Natural killer cell (primary cell): ENCODE data around the gene FREM3. TPM values are rescaled to one million over a fixed set of nuclear protein-coding genes. Genes with fewer than 3 reads are reported as not detected.
"Not testable (repeated sequence)": the region's sequence is repeated elsewhere in the genome, so short reads cannot be mapped to it uniquely, and the experiment has no call there.

ENCODE experiments used
- ATAC-seq, 3 donors: fragments of 150-1000 bp in 2 of 3; fragments of 200-7000 bp in 1 of 3; cut with Tn5 transposase; 1 replicate in 1 of 3; 2 replicates in 2 of 3; pipeline ENCODE4 v1.10.0; 2021; ENCODE audit warnings: mild to moderate bottlenecking in 2 of 3, moderate library complexity in 2 of 3
- DNase-seq, 2 donors: peaks; one replicate each; pipeline versions ENCODE4 v3.0.0 to v3.0.0-alpha.2; 2013 to 2021; ENCODE audit warnings: mixed read lengths in 1 of 2
- H3K27ac ChIP-seq: one replicate; pipeline ENCODE4 v1.5.1; 2013; ENCODE audit warnings: mild to moderate bottlenecking, low read length
- H3K27me3 ChIP-seq: one replicate; pipeline ENCODE4 v1.6.1; 2013; ENCODE audit warnings: low read length; ENCODE audit not compliant: control insufficient read depth, insufficient read depth
- H3K36me3 ChIP-seq: one replicate; pipeline ENCODE4 v1.6.1; 2013; ENCODE audit warnings: low read length; ENCODE audit not compliant: control insufficient read depth, insufficient read depth
- H3K4me1 ChIP-seq: one replicate; pipeline ENCODE4 v1.6.1; 2013; ENCODE audit warnings: low read length; ENCODE audit not compliant: control insufficient read depth, insufficient read depth
- H3K4me3 ChIP-seq: one replicate; pipeline ENCODE4 v1.5.1; 2013; ENCODE audit warnings: low read length
- H3K9me3 ChIP-seq: one replicate; pipeline ENCODE4 v1.6.1; 2013; ENCODE audit warnings: low read length; ENCODE audit not compliant: control insufficient read depth, insufficient read depth
- H3K27ac Mint-ChIP-seq, 2 donors: one replicate each; pipeline ENCODE4 v1.8.0; 2022; ENCODE audit warnings: mild to moderate bottlenecking in 2 of 2, mixed read lengths in 2 of 2, moderate library complexity in 1 of 2
- H3K27me3 Mint-ChIP-seq, 2 donors: one replicate each; pipeline ENCODE4 v1.8.0; 2022; ENCODE audit warnings: low read depth in 2 of 2, mixed read lengths in 2 of 2
- H3K36me3 Mint-ChIP-seq: one replicate; pipeline ENCODE4 v1.8.0; 2022; ENCODE audit warnings: mixed read lengths
- H3K4me1 Mint-ChIP-seq, 2 donors: one replicate each; pipeline ENCODE4 v1.8.0; 2022; ENCODE audit warnings: mixed read lengths in 2 of 2
- H3K4me3 Mint-ChIP-seq: one replicate; pipeline ENCODE4 v1.8.0; 2022; ENCODE audit warnings: mild to moderate bottlenecking, moderate library complexity, mixed read lengths
- H3K9me3 Mint-ChIP-seq, 2 donors: one replicate each; pipeline ENCODE4 v1.8.0; 2022; ENCODE audit warnings: mixed read lengths in 2 of 2
- WGBS: methylation state at CpG from one replicate; pipeline ENCODE4 v1.1.7; 2013; ENCODE audit warnings: missing lambda C conversion rate; ENCODE audit not compliant: insufficient coverage; 5-methylcytosine and 5-hydroxymethylcytosine counted together
- intact Hi-C: fragments of 100-400 bp; cut with micrococcal nuclease; formaldehyde crosslinking; loops from one replicate; pipeline ENCODE4 v1.14.2; 2022
- total RNA-seq, 4 donors: library from RNA; stranded (reverse); fragments of 120-200 nt in 1 of 4; gene quantifications; one replicate each; pipeline versions ENCODE4 v1.2.3 to v1.2.4, GENCODE V29; 2013 to 2022
- TF ChIP-seq, protein P1 (sequence below): fragments of 200-600 bp; IDR thresholded peaks from one replicate; pipeline ENCODE4 v1.8.0; 2022; ENCODE audit warnings: antibody characterized with exemption

Gene FREM3
- total RNA-seq, 3 donors from 2014 or later (not counting 1 experiment from before 2014, with no cell fraction given) = 0.07 TPM; not detected in 2

DNA sequence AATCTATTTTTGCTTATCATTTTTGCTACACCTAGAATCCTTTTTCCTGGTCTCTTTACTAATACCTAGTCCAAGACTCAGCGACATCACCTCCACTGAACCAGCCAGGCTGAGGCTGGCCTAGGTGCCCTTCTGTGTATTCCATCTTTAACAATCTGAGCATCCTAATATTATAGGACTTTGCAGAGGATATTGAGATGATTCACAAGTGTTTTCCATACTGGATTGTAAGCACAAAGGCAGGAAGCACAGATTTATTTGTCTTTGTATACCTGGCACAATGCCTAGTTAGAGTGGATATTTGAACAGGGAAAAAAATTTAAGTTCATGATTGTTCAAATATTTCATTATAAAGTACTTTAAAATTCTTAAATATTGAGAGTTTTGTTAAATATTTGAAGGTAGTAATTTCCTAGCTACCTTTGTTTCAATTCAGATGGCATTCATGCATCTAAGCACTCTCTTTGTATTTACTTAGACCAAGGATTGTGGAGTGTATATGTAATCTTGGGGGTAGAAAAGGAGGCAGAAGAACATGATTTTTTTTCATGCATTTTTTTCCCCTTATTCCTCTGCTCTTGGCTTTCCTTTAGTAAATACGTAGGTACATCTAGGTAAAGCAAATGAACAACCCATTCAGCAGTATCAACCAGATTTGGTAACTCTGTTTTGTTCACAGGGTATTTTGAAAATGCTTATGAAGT is 168.5 kb downstream of the FREM3 start:
- Mint-ChIP-seq H3K9me3 (no peaks in the 10 kb centered on the region), H3K27me3 (no peaks in the 10 kb centered on the region), H3K36me3 (peaks cover 29% of the 10 kb centered on the region), H3K4me1 (peaks cover 5 to 10% of the 10 kb centered on the region in 2 donors), H3K27ac (no peak overlapping the region), H3K4me3 (no peak overlapping the region)
- peaks cover 94% of the 10 kb centered on the region for H3K36me3 ChIP-seq
- ATAC-seq = no peak
- TF ChIP-seq, protein P1, sequence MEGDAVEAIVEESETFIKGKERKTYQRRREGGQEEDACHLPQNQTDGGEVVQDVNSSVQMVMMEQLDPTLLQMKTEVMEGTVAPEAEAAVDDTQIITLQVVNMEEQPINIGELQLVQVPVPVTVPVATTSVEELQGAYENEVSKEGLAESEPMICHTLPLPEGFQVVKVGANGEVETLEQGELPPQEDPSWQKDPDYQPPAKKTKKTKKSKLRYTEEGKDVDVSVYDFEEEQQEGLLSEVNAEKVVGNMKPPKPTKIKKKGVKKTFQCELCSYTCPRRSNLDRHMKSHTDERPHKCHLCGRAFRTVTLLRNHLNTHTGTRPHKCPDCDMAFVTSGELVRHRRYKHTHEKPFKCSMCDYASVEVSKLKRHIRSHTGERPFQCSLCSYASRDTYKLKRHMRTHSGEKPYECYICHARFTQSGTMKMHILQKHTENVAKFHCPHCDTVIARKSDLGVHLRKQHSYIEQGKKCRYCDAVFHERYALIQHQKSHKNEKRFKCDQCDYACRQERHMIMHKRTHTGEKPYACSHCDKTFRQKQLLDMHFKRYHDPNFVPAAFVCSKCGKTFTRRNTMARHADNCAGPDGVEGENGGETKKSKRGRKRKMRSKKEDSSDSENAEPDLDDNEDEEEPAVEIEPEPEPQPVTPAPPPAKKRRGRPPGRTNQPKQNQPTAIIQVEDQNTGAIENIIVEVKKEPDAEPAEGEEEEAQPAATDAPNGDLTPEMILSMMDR = no peak
- no peaks in the 10 kb centered on the region for H3K9me3 ChIP-seq
- no peak for DNase-seq
- H3K27ac ChIP-seq = no peak overlapping the region
- intact Hi-C loops = no loop called here
- 100% methylated on average over 1 of the region's 2 CpGs for WGBS
- H3K4me3 ChIP-seq = no peak overlapping the region
- H3K4me1 ChIP-seq = no peaks in the 10 kb centered on the region
- no peaks in the 10 kb centered on the region for H3K27me3 ChIP-seq

DNA sequence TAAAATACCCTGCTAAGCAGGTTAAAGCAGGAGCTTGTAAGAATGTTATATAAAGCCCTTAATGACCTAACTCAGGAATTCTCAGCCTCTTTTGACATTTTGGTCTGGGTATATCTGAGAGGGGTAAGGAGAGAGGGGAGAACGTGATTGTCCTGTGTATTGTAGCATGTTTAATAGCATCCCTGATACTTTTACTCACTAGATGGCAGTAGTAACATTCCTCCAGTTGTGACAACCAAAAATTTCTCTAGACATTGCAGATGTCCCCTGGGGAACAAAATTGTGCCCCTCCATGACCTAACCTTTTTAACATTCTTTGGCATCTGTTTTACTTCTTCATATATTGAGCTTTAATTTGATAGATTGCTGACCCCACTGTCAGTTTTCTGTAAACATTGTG is 169.1 kb downstream of the FREM3 start:
- no peak overlapping the region for H3K4me3 ChIP-seq
- peak in 1 of 3 donors; percentile 21 for ATAC-seq
- H3K27me3 ChIP-seq = no peaks in the 10 kb centered on the region
- peaks cover 5 to 10% of the 10 kb centered on the region in 2 donors for H3K4me1 Mint-ChIP-seq
- peak in 1 of 2 donors; percentile 11 for DNase-seq
- peaks cover 94% of the 10 kb centered on the region for H3K36me3 ChIP-seq
- no peak overlapping the region for H3K27ac ChIP-seq
- H3K4me1 ChIP-seq = no peaks in the 10 kb centered on the region
- no peak overlapping the region for H3K4me3 Mint-ChIP-seq
- H3K9me3 ChIP-seq = no peaks in the 10 kb centered on the region
- peaks cover 26% of the 10 kb centered on the region for H3K36me3 Mint-ChIP-seq
- TF ChIP-seq, protein P1 = no peak
- no peaks in the 10 kb centered on the region for H3K9me3 Mint-ChIP-seq
- peak overlapping the region in 1 of 2 donors; percentile 43 for H3K27ac Mint-ChIP-seq
- WGBS = no CpG with 5 or more reads among the region's 1 CpG
- intact Hi-C loops = no loop called here
- no peaks in the 10 kb centered on the region for H3K27me3 Mint-ChIP-seq

DNA sequence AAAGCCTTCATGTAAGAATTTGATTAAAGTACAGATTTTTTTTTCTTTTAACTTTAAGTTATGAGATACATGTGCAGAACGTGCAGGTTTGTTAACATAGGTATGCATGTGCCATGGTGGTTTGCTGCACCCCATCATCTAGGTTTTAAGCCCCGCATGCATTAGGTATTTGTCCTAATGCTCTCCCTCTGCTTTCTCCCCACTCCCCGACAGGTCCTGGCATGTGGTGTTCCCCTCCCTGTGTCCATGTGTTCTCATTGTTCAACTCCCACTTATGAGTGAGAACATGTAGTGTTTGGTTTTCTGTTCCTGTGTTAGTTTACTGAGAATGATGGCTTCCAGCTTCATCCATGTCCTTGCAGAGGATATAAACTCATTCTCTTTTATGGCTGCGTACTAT is 172.4 kb downstream of the FREM3 start:
- H3K36me3 Mint-ChIP-seq = peaks cover 25% of the 10 kb centered on the region
- H3K27ac Mint-ChIP-seq, H3K27me3 ChIP-seq, intact Hi-C loops, DNase-seq, H3K4me3 Mint-ChIP-seq, H3K27me3 Mint-ChIP-seq, ATAC-seq, H3K27ac ChIP-seq, H3K9me3 Mint-ChIP-seq, H3K4me3 ChIP-seq, H3K9me3 ChIP-seq, H3K4me1 ChIP-seq: not testable (repeated sequence)
- peaks cover 10 to 15% of the 10 kb centered on the region in 2 donors for H3K4me1 Mint-ChIP-seq
- peaks cover 91% of the 10 kb centered on the region for H3K36me3 ChIP-seq
- 85% methylated on average over 2 of the region's 4 CpGs for WGBS

Other genes with a start within 250 kb of the FREM3 start
- gene SMARCA5, start 187.0 kb downstream of the FREM3 start, total RNA-seq = 10 to 100 TPM; 42.5 to 53.8 (median 45.8) TPM
- 1 to 10 TPM in 2 of 3 donors, under 1 TPM in 1; 0.31 to 1.3 (median 1.2) TPM for gene GYPE, start 204.9 kb upstream of the FREM3 start, total RNA-seq